Choroid plexus epithelial cell (primary cell): ENCODE results near the gene CCDC138.

Experiments used
- DNase-seq: peaks from one replicate; pipeline ENCODE4 v3.0.0-alpha.2; 2010; ENCODE audit warnings: low read depth
- H3K4me3 ChIP-seq: 2 replicates; pipeline ENCODE4 v1.5.1; 2011; ENCODE audit warnings: low read depth, mild to moderate bottlenecking, control low read depth, low read length, moderate library complexity
- CTCF ChIP-seq: conservative IDR thresholded peaks from 2 replicates; pipeline ENCODE4 v1.5.1; 2011; ENCODE audit warnings: low read depth, mild to moderate bottlenecking, control low read depth, inconsistent platforms, low read length, moderate library complexity

CCDC138 gene

GRCh38 chr2:108833219-108833618 lies 46.6 kb downstream of the CCDC138 start:
- TF ChIP-seq CTCF, result no peak
- DNase-seq, result peak; percentile 40
- no peak overlapping the region for H3K4me3 ChIP-seq

- H3K4me3 ChIP-seq, result no peak overlapping the region
- DNase-seq, result no peak
- TF ChIP-seq CTCF, result no peak
Observed at GRCh38 chr2:108834620-108835019, 48.0 kb downstream of the CCDC138 start.

GRCh38 chr2:108835040-108835439 lies 48.5 kb downstream of the CCDC138 start:
- no peak overlapping the region for H3K4me3 ChIP-seq
- no peak for TF ChIP-seq CTCF
- DNase-seq, result no peak

GRCh38 chr2:108837198-108837597 lies 50.6 kb downstream of the CCDC138 start:
- TF ChIP-seq CTCF, result no peak
- no peak overlapping the region for H3K4me3 ChIP-seq
- no peak for DNase-seq

- no peak for DNase-seq
- TF ChIP-seq CTCF, result no peak
- no peak overlapping the region for H3K4me3 ChIP-seq
Observed at GRCh38 chr2:108841506-108841905, 54.9 kb downstream of the CCDC138 start.

- no peak for TF ChIP-seq CTCF
- no peak overlapping the region for H3K4me3 ChIP-seq
- DNase-seq, result no peak
Observed at GRCh38 chr2:108845923-108846322, 59.4 kb downstream of the CCDC138 start.

- DNase-seq, result no peak
- TF ChIP-seq CTCF, result no peak
- no peak overlapping the region for H3K4me3 ChIP-seq
Observed at GRCh38 chr2:108847000-108847399, 60.4 kb downstream of the CCDC138 start.
